HAP-1 (cell line): ENCODE measurements around the gene IL37.
A peak's percentile ranks its signal among the peaks of the same experiment; 100 is the strongest.

ENCODE experiments used
- DNase-seq, 2 experiments: peaks; one replicate each; pipeline ENCODE4 v3.0.0-alpha.2; 2016 to 2020; ENCODE audit warnings: low spot score in 2 of 2
- H3K27me3 ChIP-seq: fragments of 250-450 bp; sonication (Bioruptor Pico); 2 replicates; pipeline ENCODE4 v1.5.1; 2020; ENCODE audit warnings: low read depth, mild to moderate bottlenecking, moderate library complexity
- H3K36me3 ChIP-seq: fragments of 250-450 bp; sonication (Bioruptor Pico); replicated peaks from 2 replicates; pipeline ENCODE4 v1.5.1; 2020; ENCODE audit warnings: mild to moderate bottlenecking
- H3K4me1 ChIP-seq: fragments of 250-450 bp; sonication (Bioruptor Pico); 2 replicates; pipeline ENCODE4 v1.5.1; 2020; ENCODE audit warnings: mild to moderate bottlenecking
- H3K4me3 ChIP-seq: fragments of 250-450 bp; sonication (Bioruptor Pico); 2 replicates; pipeline ENCODE4 v1.5.1; 2020; ENCODE audit warnings: mild to moderate bottlenecking, moderate library complexity
- H3K9me3 ChIP-seq: fragments of 250-450 bp; sonication (Bioruptor Pico); 2 replicates; pipeline ENCODE4 v1.5.1; 2020; ENCODE audit warnings: mild to moderate bottlenecking, moderate library complexity
- in situ Hi-C: fragments of 300-500 bp; cut with MboI; formaldehyde crosslinking; loops from 3 replicates; pipeline ENCODE4 v1.14.3; 2020; ENCODE audit warnings: low sequenced_read_pairs, inconsistent platforms, mixed read lengths

IL37 gene

DNA sequence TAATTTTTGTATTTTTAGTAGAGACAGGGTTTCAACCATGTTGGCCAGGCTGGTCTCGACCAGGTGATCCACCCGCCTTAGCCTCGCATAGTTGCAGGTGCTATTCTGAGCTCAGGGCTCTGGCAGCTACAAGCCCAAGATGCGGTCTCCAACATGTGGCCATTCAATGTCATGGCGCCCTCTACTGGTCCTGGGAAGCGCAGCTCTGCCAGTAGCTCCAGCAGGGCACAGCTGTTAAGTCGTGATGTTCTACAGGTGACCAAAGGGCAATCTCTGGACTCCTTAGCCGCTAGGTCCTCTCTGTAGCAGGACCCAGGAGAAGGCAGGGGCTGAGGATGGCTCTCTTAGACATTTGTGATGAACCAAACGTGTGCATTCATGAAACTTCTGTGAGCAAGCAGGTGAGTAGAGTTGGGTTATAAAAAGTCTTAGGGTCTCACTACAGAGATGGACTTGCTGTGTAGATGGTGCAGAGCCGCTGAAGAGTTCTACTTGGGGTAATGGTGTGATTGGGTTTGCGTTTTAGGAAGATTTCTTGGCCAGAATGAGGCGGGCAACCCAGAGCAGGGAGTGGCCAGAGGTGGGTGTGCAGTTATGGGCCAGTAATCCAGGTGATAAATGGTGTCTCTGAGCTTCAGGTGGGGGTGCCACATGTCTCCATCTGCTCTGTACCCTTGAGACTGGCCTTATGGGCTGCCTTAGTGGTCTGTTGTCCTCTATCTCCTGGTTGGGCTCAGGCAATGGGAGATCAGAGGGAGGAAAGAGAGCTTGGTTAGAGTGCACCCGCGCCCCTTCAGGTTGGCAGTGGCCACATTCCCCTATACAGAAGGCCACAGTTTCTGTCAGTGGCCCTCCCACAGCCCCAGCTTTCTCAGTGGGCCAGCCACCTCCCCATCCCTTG lies 31.0 kb downstream of the IL37 start:
- Histone ChIP-seq H3K4me3 (no peak overlapping the region), H3K27me3 (peaks cover 3% of the 10 kb centered on the region), H3K36me3 (no peaks in the 10 kb centered on the region), H3K4me1 (no peaks in the 10 kb centered on the region), H3K9me3 (no peaks in the 10 kb centered on the region; the same call in 1 of the 2 replicates)
- in situ Hi-C loops: loop anchor here (10.0 kb wide), 1 partner anchor 187 kb away; no protein-coding TSS in a partner anchor
- peak; percentile 59 to 85 for DNase-seq

DNA sequence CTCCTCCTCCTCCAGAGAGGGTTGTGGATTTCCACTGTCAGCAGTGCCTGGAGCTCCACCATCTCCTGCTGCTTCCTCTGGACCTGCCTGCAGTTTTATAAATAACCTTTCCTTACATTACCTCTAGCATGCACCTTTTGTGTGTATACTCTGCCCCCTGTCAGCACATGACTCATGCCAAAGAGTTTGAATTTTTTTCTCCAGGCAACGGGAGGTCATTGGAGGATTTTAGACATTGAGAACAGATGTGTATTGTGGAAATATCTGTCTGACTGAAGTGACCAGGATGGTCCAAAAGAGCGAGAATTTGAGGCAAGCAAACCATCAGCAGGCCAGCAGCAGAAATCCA lies 31.7 kb downstream of the IL37 start:
- in situ Hi-C loops: loop anchor here (10.0 kb wide), 1 partner anchor 188 kb away; no protein-coding TSS in a partner anchor
- H3K4me1 ChIP-seq: no peaks in the 10 kb centered on the region
- H3K9me3 ChIP-seq: no peaks in the 10 kb centered on the region; the same call in 1 of the 2 replicates
- no peak for DNase-seq
- no peak overlapping the region for H3K4me3 ChIP-seq
- no peaks in the 10 kb centered on the region; the same call in none of the 2 replicates for H3K27me3 ChIP-seq
- H3K36me3 ChIP-seq: no peaks in the 10 kb centered on the region

DNA sequence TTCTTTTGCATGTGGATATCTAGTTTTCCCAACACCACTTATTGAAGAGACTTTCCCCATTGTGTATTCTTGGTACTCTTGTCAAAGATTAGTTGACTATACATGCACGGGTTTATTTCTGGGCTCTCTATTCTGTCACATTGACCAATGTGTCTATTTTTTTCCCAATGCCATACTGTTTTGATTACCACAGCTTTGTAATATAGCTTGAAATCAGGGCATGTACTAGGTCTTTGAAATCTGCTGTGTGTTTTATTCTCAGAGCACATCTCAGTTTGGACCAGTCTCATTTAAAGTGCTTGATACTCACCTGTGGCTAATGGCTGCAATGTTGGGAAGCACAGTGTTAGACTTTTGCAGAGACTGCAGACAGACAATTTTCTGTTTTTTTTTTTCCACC lies 34.0 kb downstream of the IL37 start:
- in situ Hi-C loops: loop anchor here (10.0 kb wide), 1 partner anchor 190 kb away; no protein-coding TSS in a partner anchor
- H3K27me3 ChIP-seq: no peaks in the 10 kb centered on the region; the same call in none of the 2 replicates
- H3K9me3 ChIP-seq: no peaks in the 10 kb centered on the region; the same call in 1 of the 2 replicates
- H3K4me3 ChIP-seq: no peak overlapping the region
- H3K4me1 ChIP-seq: no peaks in the 10 kb centered on the region
- no peak for DNase-seq
- no peaks in the 10 kb centered on the region for H3K36me3 ChIP-seq

DNA sequence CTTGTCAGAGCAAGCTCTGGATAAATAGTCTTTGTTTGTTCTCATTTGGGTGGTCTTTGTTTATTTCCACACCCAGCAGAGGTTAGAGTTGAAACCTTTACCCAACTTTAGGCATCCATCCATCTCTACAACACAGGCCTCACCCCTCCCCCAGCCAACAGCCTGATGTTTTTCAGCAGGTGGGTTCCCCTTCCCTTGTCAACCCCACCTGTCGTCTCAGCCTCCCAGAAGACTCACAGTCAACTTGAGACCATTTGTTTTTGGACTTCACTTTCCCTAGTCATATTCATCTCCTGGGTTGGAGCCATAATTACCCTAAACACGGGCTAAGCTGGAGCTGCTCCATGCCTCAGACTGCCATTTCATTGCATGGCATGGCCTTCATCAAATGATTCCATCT lies 35.1 kb downstream of the IL37 start:
- Histone ChIP-seq H3K27me3 (no peaks in the 10 kb centered on the region; the same call in 1 of the 2 replicates), H3K36me3 (no peaks in the 10 kb centered on the region), H3K9me3 (no peaks in the 10 kb centered on the region; the same call in 1 of the 2 replicates), H3K4me1 (no peaks in the 10 kb centered on the region), H3K4me3 (no peak overlapping the region)
- no peak for DNase-seq
- in situ Hi-C loops: loop anchor here (10.0 kb wide), 1 partner anchor 191 kb away; no protein-coding TSS in a partner anchor

DNA sequence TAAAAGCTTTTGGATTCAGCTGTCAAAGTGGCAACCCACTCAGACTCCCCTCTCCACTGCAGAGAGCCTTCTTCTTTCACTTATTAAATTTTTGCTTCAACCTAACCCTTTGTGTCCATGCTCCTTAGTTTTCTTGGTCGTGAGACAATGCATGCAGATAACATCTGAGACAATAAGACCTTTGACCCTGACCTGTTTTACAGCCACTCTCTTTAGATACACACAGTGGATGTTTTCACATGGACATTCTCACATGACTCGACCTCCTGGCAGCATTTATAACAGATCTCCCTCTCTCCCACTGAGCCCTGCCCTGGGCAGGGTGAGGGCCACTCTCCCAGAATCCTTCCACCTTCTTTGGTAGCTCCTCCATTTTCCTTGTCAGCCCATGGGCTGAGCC lies 36.4 kb downstream of the IL37 start:
- Histone ChIP-seq H3K4me1 (no peaks in the 10 kb centered on the region), H3K9me3 (no peaks in the 10 kb centered on the region; the same call in 1 of the 2 replicates), H3K27me3 (no peaks in the 10 kb centered on the region; the same call in 1 of the 2 replicates), H3K4me3 (no peak overlapping the region), H3K36me3 (no peaks in the 10 kb centered on the region)
- no peak for DNase-seq
- in situ Hi-C loops: loop anchor here (10.0 kb wide), 1 partner anchor 193 kb away; no protein-coding TSS in a partner anchor

DNA sequence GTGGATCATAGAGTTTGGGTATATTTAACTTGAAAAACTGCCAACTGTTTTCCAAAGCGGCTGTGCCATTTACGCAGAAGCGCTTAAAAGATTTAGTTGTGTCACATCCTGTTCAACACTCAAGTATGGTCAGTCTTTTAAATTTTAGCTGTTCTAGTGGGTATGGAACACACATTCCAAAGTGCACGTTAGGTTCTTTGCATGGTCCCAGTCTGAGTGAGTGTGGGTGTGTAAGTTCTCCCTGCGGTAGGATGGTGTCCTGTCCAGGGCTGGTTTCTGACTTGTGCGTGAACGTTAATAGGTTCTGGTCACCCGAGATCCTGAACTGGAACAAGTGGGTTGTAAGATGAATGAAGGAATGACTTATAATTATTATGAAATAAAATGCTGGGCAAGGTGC lies 38.5 kb downstream of the IL37 start:
- Histone ChIP-seq H3K4me1 (no peaks in the 10 kb centered on the region), H3K9me3 (no peaks in the 10 kb centered on the region; the same call in 1 of the 2 replicates), H3K36me3 (no peaks in the 10 kb centered on the region), H3K27me3 (no peaks in the 10 kb centered on the region), H3K4me3 (no peak overlapping the region)
- no peak for DNase-seq
- in situ Hi-C loops: loop anchor here (10.0 kb wide), 1 partner anchor 195 kb away; no protein-coding TSS in a partner anchor

DNA sequence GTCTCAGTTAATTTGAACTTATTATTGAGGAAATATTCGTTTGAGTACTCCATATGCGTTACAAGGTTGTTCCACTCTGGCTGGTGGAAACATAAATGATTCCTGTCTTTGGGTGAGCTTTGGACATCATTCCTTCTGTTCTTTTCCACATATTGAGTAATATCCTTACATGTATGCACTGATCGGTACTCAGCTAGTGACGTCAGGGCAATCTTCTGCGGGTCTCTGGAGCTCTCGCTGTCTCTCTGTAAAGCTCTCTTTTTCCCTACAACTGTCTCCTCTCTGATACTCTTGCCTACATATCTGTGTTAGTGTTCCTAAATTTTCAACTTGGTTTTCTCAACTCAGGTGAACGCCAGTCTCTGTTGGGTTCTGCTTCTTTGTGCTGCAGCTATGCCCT lies 43.4 kb downstream of the IL37 start:
- in situ Hi-C loops: loop anchor here (25.0 kb wide), 1 partner anchor 342 kb away; no protein-coding TSS in a partner anchor
- H3K27me3 ChIP-seq: peaks cover 8% of the 10 kb centered on the region; the same call in 1 of the 2 replicates
- H3K9me3 ChIP-seq: no peaks in the 10 kb centered on the region; the same call in 1 of the 2 replicates
- H3K4me1 ChIP-seq: no peaks in the 10 kb centered on the region
- no peak for DNase-seq
- H3K4me3 ChIP-seq: no peak overlapping the region
- no peaks in the 10 kb centered on the region for H3K36me3 ChIP-seq

DNA sequence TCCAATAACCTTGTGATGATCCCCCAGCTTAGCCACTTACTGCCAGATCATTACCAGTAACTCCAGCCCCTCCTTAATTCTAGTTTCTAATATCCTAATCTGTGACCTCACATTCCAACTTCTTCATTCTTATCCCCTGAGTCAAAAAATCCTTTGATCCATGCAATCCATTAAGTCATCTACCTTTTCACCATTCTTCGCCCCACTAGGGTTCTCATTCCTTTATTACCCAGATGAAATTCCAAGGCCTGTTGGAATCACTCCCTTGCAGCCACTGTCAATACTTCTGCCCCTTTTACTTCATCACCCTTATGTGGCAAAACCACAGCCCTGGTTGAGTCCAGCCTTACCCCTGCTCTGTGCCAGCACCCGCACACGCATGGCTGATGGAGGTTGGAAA lies 46.5 kb downstream of the IL37 start:
- Histone ChIP-seq H3K36me3 (no peaks in the 10 kb centered on the region), H3K4me1 (no peaks in the 10 kb centered on the region), H3K4me3 (no peak overlapping the region), H3K9me3 (no peaks in the 10 kb centered on the region), H3K27me3 (peaks cover 8% of the 10 kb centered on the region; the same call in 1 of the 2 replicates)
- no peak for DNase-seq
- in situ Hi-C loops: loop anchor here (25.0 kb wide), 1 partner anchor 345 kb away; no protein-coding TSS in a partner anchor

DNA sequence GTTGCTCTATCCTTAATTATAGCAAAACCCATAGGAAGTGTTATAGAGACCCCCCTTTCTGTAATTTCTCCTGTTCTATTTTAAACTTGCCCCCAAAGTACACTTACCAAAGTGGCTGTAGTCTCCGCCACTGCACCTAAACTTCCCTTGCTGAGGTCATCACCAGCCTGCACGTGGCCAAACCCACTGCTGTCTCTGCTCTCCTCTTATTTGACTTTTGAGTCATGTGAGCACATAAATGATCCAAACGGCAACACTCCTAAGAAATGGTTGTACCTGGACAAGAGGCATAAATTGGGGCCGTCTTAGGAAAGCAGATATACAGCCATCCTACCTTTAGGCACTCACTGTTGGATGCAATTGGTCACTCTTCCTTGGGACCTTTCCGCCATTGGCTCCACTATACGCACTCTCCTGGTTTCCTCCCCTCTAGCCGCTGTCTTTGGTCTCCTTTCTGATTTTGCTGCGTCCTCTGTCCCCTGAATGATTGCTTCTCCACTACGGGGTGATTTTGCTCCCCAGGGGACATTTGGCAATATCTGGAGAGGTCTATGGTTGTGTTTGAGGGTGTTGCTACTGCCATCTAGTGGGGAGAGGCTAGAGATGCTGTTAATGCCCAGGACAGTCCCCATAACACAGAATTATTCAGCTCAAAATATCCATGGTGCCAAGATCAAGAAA lies 47.6 kb downstream of the IL37 start:
- H3K4me3 ChIP-seq: no peak overlapping the region
- peaks cover 8% of the 10 kb centered on the region; the same call in 1 of the 2 replicates for H3K27me3 ChIP-seq
- no peaks in the 10 kb centered on the region for H3K4me1 ChIP-seq
- in situ Hi-C loops: loop anchor here (25.0 kb wide), 1 partner anchor 346 kb away; no protein-coding TSS in a partner anchor
- H3K36me3 ChIP-seq: no peaks in the 10 kb centered on the region
- H3K9me3 ChIP-seq: no peaks in the 10 kb centered on the region
- peak; percentile 54 to 61 for DNase-seq

DNA sequence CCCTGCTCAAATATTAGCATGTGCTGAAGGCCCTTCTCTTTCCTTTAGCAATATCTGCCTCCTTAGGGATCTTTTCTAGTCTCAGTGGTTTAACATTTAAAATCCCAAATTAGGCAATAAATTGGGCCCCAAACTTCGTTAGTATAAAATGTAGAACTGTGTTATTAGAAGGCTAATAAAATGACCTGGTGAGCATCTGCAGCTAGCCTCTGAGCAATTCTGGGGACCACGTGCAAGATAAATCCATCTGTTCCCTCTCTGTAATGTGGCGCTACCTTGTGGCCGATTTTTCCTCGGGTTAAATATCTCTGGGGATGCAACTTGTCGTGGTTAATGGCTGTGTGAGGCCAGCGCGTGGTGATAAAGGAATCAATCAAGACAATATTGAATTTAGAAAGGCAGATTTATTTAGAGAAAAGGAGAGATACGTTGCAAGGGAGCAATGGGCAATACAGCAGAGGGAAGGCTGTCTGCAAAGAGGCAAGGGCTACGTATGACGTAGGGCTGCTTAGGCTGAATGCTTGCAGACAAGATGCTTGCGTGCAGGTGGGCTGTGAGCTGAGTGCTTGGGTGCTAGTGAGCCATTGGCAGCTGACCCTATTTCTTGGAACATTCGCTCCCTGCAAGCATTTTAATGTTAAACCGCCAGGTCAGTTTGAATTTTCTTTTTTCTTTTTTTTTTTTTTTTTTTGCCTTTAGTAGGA lies 48.3 kb downstream of the IL37 start:
- Histone ChIP-seq H3K4me3 (no peak overlapping the region), H3K9me3 (no peaks in the 10 kb centered on the region), H3K4me1 (no peaks in the 10 kb centered on the region), H3K27me3 (peaks cover 8% of the 10 kb centered on the region; the same call in 1 of the 2 replicates), H3K36me3 (no peaks in the 10 kb centered on the region)
- in situ Hi-C loops: loop anchor here (25.0 kb wide), 1 partner anchor 347 kb away; no protein-coding TSS in a partner anchor
- peak in 1 of 2 experiments; percentile 16 for DNase-seq

DNA sequence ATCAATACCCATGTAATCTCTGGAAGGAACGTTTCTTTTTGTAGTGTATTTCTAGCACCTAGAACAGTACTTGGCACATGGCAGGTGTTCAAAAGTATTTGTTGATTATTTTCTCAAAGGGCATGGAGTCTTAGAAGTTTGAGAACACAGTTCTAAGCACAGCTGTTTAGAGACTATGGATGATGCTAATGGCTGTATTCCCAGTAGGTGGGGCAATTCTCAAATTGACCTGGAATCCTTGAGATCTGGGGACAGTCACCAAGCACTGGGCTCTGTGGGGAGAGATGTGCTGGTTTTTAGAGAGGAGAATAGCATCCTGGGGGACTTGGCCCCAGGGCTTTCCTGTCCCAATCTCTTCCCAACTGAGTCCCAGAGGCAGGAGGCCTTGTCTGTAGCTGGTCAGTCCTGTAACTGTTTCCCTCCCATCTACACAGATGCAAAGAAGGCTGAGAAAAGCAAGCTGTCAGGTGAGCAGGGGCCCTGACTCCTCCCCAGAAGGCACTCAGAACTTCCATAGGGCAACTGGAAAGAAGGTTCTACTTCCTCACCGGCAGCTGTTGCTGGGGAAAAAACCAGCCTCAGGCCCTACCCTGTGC lies 49.4 kb downstream of the IL37 start:
- Histone ChIP-seq H3K4me3 (no peak overlapping the region), H3K36me3 (no peaks in the 10 kb centered on the region), H3K4me1 (no peaks in the 10 kb centered on the region), H3K27me3 (peaks cover 13% of the 10 kb centered on the region), H3K9me3 (no peaks in the 10 kb centered on the region)
- DNase-seq: no peak
- in situ Hi-C loops: loop anchor here (25.0 kb wide), 1 partner anchor 348 kb away; no protein-coding TSS in a partner anchor

DNA sequence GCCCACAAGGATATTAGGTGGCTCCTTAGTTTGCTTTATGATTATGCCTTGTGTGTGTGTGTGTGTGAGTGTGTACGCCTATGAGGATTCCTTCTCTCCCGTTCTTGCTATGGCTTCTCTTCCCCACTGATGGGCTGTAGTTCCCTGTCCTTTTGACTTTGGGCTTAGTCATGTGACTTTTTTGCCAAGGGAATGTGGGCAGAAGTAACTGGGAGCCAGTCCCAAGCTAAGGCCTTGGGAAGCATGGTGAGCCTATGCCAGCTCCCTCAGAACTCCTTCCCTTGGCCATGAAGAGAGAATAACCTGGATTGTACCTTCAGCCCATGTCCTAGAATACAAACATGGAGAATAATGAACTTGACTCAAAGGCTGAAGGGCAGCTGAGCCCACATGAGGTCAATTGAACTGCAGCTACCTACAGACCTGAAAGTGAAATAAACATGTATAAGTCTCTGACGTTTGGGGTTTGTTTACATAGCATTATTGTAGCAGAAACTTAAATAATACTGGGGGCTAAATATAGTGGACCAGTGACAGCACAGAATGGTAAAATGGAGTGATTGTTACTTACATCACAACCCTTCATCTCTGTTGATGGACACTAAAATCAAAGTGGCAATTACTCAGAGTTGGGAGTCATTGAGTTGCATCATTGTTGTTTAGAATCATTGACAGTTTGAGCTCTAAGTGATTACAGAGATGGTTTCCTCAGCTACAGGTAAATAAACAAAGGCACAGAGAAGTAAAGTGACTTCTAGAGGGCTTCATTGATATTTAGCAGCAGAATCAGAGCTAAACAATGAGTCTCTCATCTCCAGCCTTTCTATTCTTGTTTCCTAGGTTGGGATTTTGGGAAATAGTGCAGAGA lies 51.6 kb downstream of the IL37 start:
- Histone ChIP-seq H3K27me3 (peaks cover 8% of the 10 kb centered on the region; the same call in 1 of the 2 replicates), H3K9me3 (no peaks in the 10 kb centered on the region)
- in situ Hi-C loops: loop anchor here (25.0 kb wide), 1 partner anchor 350 kb away; no protein-coding TSS in a partner anchor

More for the DNA sequence above, 51.6 kb downstream of the IL37 start:
- Histone ChIP-seq H3K36me3 (no peaks in the 10 kb centered on the region), H3K4me3 (no peak overlapping the region), H3K4me1 (no peaks in the 10 kb centered on the region)
- DNase-seq: no peak
